Astrocyte (in vitro differentiated cells and primary cell): Measurements from ENCODE around the gene SLC6A13.

Experiments used
- CTCF ChIP-seq: IDR thresholded peaks from 2 replicates; pipeline ENCODE4 v1.5.1; 2011; ENCODE audit warnings: low read depth, mild to moderate bottlenecking, inconsistent platforms, low read length, moderate library complexity; ENCODE audit not compliant: insufficient read depth
- EZH2 ChIP-seq: IDR thresholded peaks from 2 replicates; pipeline ENCODE4 v1.6.1; 2012; ENCODE audit warnings: mild to moderate bottlenecking, low read length, inconsistent platforms; ENCODE audit not compliant: insufficient read depth

DNA sequence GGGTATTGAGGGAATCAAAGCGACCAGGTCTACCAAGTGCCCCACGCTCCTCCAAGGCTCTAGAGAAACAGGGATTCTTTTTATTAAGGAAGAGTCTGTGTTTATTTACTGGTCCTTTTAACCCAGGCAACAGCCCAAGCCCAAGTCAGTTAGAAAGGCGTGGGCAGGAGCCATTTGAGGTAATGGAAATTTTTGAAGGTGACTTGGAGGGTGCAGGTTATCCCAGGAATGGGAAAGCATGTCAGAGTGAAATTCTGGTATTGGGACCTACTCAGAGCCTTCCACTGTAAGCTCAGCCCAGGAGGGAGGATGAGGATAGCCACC lies 51.5 kb downstream of the SLC6A13 start:
- TF ChIP-seq CTCF = no peak
- no peak for TF ChIP-seq EZH2
